Amniotic epithelial cell (primary cell): ENCODE measurements around the gene LGALS3.

ENCODE experiments used
- DNase-seq: peaks from one replicate; pipeline ENCODE4 v3.0.0-alpha.2; 2010; ENCODE audit warnings: low read depth

Gene LGALS3

DNA sequence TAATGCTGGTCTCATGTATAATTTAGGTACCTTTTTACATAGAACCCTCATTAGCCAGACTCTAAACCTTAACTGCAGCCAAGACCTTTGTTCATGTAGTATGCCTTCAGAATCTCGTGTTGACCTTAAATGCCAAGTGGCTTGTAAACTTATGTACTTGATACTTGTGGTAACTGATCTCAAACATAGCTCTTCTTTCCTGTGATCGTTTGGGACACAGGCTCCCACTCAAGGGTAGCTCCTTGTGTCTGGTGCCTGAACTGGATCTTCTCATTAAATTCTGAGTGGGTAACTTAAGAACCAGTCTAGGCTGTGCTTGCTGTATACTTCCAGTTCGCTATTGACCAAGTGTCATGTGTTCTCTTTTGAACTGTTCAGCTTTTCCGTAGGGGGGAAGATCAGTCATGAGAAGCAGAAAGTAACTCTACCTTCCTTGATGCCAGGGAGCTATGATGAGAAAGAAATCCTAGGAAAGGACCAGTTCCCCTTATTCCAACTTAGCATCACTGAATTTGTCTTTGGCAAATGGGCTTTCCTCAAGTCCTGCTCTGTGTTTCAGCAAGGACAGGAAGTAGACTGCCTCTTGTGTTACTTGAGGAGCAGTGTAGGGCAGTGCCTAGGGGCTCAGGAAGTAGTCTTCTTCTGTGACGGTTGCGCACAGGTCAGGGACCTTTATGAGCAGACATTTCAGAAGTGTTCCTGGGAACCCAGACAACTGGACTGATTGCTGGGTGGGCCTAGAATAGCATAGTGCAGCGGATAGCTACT, 2.5 kb downstream of the LGALS3 start:
- no peak for DNase-seq

DNA sequence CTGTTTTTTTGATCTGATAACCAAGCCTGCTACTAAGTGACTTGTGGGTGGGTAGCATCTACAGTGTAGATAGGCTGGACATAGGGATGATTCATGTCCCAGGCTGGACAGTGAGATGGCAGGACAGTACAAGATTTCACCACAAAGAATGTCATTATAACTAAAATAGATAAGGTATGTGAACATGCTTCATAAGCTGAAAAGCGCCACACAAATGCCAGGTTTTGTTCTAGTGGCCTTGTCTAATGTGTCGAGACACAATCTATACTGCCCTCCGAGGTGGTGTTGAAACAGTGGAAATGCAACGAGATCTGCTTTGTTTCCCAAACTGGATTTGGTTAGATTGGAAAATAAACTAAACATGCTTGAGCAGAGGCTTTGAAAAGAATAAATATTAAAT, 4.4 kb downstream of the LGALS3 start:
- peak; percentile 63 for DNase-seq

DNA sequence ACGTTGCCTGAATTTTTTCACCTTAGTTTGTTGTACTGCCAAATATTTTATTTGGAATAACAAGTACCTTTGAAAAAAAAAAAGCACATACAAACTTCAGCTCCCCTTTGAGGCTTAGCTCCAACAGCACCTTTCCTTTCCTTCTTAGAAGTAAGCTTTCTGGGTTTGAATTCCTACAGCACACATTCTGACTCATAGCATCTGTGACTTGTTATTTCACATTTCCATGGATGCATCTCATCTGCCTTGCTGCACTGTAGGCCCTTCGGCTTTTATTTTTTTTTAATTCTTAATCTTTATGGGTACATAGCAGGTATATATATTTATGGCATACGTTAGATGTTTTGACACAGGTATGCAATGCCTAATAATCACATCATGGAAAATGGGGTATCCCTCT, 7.2 kb downstream of the LGALS3 start:
- DNase-seq, result peak; percentile 51

DNA sequence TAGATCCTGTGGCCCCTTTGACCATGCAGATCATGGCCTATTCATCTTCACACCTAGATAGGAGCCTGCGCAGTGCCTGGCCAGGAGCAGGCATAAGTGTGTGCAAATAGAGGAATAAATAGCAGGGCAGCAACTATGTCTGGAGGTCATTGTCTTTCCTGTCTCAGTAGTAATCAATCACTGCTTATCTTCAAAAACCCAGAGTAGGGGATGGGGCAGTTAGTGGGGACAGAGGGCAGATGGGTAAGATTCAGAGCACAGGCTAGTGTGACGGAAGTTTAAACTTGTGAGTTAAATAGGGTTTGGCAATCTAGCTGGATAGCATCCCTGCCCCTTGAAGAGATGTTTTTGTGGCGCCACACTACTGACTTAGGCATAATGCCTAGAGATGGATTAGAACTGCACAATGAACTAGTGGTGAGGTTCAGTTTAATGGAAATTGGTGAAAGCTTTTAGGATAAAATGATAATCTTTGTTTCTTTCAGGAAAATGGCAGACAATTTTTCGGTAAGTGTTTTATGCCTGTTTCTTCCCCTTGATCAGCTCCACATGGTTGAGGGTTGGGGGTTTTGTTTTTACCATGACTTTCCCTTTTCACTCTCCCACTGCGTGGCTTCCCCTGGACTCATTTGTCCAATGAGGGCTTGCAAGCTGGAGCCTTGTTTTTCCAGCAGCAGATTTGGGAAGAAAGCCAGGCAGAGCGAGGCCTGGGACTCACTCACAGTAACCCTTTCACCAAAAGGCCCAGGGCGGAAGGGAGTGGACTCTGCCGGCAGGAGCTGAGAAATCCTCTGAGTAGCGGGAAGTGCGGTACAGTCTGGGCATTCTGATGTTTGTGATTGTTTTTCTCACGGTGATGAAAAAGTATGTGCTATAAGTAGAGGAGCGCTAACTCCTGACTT, 8.1 kb downstream of the LGALS3 start:
- peak; percentile 55 for DNase-seq

DNA sequence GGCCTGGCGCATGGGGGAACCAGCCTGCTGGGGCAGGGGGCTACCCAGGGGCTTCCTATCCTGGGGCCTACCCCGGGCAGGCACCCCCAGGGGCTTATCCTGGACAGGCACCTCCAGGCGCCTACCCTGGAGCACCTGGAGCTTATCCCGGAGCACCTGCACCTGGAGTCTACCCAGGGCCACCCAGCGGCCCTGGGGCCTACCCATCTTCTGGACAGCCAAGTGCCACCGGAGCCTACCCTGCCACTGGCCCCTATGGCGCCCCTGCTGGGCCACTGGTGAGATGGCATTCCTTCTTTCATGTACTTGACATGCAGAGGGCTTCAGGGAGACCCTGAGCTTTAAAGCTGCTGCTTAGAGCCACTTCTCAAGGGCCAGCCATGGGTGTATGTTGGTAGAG, 9.0 kb downstream of the LGALS3 start:
- no peak for DNase-seq

DNA sequence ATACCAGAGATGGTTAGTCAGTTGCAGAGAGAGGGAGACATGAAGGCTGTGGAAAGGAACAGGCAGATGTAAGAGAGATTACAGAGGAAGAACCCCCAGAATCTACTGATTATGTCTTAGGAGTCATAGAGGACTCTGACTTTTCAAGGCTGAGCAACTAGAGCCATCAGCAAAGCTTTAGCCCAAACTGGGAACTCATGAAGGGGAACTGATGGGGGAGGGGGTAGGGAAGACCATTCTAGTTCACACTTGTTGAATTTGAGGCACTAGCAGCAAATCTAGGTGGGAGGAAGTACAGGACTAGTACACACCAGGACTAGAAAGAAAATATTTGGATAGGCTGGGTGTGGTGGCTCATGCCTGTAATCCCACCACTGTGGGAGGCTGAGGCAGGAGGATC, 10.1 kb downstream of the LGALS3 start:
- DNase-seq, result no peak

DNA sequence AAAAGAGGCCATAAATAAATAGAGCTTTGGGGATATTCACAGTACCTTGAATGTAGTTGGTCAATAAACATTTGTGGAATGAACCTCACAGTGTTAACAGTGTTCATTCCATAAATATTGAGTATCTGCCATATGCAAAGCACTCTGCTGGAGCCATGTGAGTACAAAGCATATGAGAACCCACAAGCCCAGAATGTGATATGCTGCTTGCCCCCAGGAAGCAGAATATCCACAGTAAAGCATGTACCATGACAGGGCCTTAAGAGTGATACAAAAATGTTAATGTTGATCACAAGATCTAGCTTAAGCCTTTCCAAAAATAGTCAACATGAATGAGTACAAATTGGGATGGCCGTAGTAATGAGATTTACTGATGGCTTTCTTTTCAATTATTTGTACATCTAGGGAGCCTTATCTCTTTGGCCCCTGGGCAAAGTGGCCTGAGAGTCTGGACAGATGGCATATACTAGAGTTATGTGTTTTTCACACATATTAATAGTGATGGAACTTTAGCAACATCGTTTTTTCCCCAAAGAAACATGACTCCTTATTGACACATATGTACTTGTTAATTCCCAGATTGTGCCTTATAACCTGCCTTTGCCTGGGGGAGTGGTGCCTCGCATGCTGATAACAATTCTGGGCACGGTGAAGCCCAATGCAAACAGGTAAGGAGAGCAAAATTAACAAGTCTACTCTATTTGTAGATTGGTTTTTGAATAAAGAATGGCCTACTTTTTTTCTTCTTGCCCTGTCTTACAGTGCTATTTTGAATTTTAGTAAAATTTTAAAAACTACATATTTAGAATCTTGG, 10.9 kb downstream of the LGALS3 start:
- DNase-seq, result no peak

DNA sequence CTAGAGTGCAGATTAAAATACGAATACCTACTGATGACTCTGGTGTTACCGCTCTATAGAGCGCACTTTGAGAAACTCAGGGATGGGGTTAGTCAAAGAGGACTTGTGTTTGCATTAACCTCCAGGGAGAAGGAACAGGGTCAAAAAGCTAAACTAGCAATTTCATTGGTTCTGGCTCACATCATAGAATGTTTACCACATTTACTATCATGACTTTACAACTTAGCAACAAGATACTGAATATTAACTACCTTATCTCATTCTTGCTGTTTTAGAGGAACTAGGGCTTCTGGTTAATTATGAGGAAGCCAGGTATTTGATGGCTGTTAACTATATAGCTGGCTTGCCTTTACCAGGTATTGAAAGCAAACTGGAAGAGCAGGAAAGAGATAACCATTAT, 12.8 kb downstream of the LGALS3 start:
- no peak for DNase-seq

DNA sequence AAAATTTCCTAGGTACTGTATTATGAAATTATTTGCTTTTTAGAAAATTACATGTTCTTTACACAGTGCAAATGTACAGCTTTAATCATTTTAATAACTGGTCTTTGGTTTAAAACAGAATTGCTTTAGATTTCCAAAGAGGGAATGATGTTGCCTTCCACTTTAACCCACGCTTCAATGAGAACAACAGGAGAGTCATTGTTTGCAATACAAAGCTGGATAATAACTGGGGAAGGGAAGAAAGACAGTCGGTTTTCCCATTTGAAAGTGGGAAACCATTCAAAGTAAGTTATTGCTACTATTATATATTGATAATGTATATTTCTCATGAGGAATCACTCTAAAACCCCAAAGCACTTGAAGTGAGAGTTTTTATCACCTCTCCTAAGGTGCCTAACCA, 13.4 kb downstream of the LGALS3 start:
- DNase-seq, result no peak

DNA sequence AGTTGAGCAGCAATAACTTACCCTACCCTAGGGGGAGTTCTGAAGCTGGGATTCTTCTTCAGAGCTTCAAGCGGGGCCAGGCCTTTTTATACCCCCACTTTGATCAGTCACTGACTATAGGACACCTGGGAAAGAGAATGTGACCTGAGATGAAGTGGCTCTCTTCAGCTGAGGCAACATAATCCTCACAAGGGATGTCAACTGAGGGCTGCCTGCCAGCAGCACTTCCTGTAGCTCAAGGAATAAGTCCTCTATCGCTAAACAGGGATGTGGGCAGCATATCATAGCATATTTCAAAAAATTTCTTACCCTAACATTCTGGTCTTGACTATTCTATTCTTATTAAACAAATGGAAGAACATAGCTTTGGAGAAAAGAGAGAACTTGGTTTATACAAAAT, 17.4 kb downstream of the LGALS3 start:
- DNase-seq, result no peak

DNA sequence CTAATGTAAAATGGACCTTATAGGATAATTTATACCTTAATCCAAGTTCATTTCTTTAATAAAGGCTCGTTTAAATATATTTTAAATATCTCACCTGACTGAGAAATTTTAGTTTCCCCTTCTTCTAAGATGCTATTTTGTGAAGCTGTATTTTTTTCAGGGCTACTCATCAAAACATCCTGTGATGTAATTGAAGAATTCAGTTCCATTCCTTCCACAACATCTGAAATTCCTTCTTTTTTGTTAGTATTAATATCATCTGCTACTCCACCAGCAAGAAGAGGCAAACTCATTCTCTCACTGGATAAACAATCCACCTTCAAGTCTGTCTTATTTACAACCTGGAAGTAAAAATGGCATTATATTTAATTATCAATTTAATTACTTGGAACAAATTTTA, 22.5 kb downstream of the LGALS3 start:
- peak; percentile 20 for DNase-seq

DNA sequence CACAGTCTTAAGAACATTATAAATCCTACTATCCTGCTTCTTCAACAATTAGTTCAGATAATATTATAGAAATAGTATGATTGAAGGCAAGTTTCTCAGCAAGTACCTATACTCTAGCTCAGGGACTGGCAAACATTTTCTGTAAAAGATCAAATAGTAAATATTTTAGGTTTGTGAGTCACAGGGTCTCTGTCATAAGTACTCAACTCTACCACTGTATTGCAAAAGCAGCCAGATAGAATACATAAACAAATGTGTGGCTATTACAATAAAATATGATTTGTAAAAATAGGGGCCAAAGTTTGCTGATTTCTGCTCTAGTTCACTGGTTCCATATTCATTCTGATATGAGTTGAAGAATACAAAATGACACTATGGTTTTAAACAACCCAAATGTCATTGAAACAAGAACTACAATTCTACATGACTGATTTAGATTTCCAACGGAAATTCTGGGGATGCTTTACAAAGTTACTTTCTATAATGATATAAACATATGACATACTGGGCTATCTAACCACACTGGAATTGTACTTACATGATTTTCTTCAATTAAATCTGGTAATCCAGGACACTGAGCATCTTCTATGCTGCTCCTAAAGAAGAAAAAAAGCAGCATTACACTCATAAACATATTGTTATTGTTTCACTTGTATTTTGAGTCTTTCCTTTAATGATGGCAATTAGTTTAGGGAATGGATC, 23.2 kb downstream of the LGALS3 start:
- DNase-seq, result peak; percentile 78

DNA sequence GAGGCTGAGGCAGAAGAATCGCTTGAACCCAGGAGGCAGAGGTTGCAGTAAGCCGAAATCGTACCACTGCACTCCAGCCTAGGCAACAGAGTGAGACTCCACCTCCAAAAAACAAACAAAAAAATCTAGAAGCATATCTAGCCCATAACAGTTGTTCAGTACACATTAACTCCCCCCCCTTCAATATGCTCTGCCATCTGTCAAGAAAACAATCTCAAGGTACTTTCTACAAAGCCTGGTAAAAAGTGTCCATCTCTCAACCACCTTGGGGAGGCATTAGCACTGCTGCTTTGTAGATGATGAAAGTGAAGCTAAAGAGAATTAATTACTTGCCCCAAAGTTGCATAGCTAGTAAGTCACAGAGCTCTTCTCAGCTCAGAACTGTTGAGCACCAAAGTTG, 24.9 kb downstream of the LGALS3 start:
- no peak for DNase-seq

DNA sequence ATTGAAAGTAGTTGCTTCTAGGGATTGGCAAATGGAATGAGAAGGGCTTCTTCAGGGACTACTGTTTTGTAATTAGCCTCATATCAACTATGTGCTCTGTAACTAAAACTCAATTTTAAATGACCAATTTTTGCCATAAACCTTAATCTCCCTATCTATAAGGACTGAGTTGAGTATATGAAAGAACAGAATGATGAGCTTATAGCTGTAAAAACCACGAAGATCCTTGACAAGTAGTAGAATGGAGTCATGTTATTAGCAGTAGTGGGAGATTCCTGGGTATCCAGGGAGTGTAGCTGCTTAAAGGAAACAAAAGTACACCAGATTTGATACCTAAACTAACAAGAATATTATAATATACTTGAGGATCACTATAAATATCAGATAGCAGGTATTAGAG, 28.0 kb downstream of the LGALS3 start:
- DNase-seq, result no peak

DNA sequence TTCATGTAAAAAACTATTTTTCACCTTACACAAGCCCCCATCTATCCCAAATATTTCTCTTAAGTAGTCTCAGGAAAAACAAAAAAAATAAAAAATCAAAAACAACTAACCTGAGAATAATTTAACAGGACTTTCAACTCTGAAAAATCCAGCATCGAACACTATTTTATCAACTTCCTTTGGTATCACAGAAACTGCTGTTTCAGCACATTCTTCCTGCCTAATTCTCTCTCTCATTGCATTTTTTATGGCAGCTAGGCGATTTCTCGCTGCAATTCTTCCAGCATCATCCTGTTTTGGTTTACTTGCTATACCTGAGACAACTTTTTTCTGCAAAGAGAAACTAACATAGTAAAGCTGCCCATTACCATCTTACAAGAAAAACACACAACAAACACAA, 29.4 kb downstream of the LGALS3 start:
- no peak for DNase-seq

DNA sequence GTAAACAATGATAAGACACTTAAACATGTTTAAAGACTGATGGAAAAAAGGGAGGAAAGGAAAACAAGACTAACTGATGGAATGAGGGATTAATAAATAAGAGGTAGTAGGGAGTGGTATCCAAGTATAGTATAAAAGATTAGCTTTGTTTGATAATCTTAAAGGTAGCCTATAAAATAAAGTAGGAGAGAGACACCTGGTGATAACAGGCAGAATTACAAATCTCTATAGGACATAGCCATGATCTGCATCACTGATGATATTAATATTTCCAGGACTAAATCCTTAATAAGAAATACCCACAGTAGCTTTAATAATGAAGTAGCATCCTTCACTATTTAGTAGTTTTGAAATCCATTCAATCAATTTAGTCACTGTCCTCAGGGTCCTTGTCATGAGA, 31.9 kb downstream of the LGALS3 start:
- DNase-seq, result peak; percentile 54

DNA sequence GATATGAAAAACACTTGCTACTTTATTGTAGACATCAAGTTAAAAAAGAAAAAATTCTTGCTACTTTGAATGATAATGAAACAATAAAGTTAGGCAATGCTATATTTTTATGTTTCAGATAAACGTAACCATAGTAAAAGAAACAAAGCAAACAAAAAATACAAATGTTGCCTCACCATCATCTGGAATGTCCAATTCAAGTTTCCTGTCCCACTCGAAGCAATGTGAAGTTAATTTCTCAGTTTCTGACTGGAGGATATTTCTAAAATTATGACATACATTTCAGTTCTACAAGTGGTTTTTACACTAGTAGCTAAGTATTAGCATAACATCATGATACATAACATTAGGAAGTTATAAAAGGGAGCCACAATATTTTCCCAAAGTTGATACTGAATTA, 41.5 kb downstream of the LGALS3 start:
- DNase-seq, result no peak

DNA sequence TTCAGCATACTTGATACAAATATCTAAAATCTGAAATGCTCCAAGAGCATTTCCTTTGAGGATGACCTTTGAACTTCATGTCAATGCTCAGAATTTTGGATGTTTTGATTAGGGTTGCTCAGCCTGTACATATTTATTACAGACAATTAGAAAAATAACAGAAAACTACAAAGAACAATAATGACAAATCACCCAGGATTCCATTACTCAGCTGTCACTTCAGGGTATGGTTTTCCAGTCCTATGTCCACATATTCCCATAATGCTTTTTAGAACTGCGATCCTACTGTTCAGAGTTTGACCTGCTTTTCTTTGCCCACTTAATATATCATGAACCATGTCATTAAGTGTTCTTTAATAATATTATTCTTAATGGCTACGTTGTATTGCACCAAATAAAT, 51.0 kb downstream of the LGALS3 start:
- DNase-seq, result no peak

DNA sequence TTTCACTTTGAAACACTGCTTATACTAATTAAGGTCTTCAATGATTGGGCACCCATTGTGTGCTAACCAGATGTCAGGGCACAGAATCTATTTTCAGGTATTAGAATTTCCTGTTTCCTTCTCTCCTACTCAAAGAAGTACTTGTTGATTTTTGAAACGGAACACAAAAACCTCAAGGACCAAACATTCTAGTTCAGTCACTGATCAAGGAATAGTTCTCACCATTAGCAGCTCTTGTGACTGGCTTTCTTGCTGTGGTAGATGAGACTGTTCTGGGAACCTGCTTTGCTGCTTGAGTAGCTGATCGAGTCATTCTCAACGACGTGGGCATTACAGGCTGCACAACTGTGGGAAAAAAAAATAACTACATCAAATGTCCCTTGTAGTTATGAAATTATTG, 51.4 kb downstream of the LGALS3 start:
- DNase-seq, result peak; percentile 14

DNA sequence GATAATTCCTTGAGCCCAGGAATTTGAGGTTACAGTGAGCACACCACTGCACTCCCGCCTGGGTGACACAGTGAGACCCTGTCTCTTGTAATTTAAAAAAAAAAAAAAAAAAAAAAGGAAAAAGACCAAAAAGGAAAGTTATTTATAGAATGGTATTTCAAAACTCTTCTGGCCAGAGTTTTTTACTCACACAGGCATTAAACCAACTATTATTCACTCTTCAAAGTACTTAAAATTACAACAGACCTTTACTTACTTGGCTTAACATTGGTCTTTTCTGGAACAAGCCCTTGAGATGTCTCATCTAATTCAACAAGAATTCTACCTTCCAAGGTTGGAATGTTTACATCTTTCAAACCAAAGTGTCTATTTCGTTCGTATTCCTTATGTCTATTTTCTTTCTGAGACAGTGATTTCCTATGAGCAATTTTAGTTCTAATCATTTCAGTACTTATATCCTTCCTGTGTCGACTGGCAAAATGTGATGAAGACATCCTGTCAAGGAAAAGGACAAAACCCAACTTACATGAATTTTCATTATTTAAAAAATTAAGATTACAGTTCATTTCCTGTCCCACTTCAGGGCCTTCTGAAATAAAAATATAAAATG, 59.7 kb downstream of the LGALS3 start:
- peak; percentile 49 for DNase-seq

DNA sequence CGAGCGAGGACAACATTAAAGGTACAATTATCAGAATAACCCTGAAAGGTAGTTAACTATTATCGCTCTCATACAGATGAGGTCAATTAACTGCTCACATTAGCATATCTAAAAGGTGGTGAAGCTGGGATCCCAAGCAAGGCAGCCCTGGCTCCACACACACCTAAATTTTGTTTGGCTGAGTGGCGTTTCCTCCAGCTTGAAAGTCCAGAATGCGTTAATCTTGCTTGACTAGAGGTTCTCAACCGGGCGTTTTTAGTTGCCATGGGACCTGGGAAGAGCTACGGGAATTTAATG, 61.8 kb downstream of the LGALS3 start:
- no peak for DNase-seq
